ENCODE measurements around the gene ADD3.

- no peak for TF ChIP-seq CTCF (IDR thresholded peaks at IDR 0.05)
- no peak for TF ChIP-seq POLR2A (IDR thresholded peaks at IDR 0.05)
These were observed 141.5 kb downstream of the ADD3 start for GRCh38 chr10:110149259-110149658.

Measured in right lobe of liver (tissue), 4 donors.